ENCODE results near the gene MAST2.

DNA sequence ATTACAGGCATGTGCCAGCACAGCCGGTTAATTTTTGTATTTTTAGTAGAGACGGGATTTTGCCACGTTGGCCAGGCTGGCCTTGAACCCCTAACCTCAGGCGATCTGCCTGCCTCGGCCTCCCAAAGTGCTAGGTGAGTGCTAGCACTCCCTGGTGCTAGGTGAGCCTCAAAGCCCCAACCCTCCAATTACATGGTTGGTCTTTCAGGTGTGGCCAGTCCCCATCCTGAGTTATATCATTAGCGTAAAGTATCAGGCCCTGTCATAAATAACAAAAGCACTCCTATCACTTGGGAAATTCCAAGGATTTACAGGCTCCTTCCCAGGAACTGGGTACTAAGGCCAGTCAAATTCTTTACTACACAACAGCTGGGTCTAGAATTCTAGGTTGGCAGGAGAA lies 191.0 kb downstream of the MAST2 start:
- TF ChIP-seq POLR2A (IDR thresholded peaks at IDR 0.05; ENCODE audit: extremely low read depth, insufficient read length) = no peak
- no peak for TF ChIP-seq MYC (IDR thresholded peaks at IDR 0.05; ENCODE audit: low read depth, low read length)
- TF ChIP-seq, protein P1, sequence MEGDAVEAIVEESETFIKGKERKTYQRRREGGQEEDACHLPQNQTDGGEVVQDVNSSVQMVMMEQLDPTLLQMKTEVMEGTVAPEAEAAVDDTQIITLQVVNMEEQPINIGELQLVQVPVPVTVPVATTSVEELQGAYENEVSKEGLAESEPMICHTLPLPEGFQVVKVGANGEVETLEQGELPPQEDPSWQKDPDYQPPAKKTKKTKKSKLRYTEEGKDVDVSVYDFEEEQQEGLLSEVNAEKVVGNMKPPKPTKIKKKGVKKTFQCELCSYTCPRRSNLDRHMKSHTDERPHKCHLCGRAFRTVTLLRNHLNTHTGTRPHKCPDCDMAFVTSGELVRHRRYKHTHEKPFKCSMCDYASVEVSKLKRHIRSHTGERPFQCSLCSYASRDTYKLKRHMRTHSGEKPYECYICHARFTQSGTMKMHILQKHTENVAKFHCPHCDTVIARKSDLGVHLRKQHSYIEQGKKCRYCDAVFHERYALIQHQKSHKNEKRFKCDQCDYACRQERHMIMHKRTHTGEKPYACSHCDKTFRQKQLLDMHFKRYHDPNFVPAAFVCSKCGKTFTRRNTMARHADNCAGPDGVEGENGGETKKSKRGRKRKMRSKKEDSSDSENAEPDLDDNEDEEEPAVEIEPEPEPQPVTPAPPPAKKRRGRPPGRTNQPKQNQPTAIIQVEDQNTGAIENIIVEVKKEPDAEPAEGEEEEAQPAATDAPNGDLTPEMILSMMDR (IDR thresholded peaks at IDR 0.05; ENCODE audit: low read depth, low read length) = no peak
